A549 (cell line): ENCODE results near the gene TBC1D8. TPM values are rescaled to one million over a fixed set of nuclear protein-coding genes. Genes with fewer than 3 reads are reported as not detected.

Source experiments
- ATAC-seq, 2 experiments: fragments of 200-7000 bp in 1 of 2; fragments of >200 bp in 1 of 2; cut with Nextera tagmentation in 1 of 2; cut with Tn5 transposase in 1 of 2; 3 replicates each; pipeline versions ENCODE4 v1.8.0 to v1.9.1; 2018 to 2020; ENCODE audit warnings: mild to moderate bottlenecking in 1 of 2, moderate library complexity in 1 of 2
- CTCF ChIA-PET: fragments of 300-600 bp; sonication (Branson Sonifier 250); formaldehyde crosslinking; extraction: SDS; loops from one replicate; lab custom pipeline; 2021; ENCODE audit warnings: antibody characterized with exemption, inconsistent platforms; lab: Yijun Ruan, JAX
- POLR2A ChIA-PET: fragments of 350-600 bp; formaldehyde crosslinking; extraction: SDS; loops from one replicate; lab custom pipeline; 2021; ENCODE audit warnings: antibody characterized with exemption, inconsistent platforms; lab: Yijun Ruan, JAX
- DNase-seq, 2 experiments: peaks; one replicate each; pipeline versions ENCODE4 v3.0.0 to v3.0.0-alpha.2; 2011 to 2016; ENCODE audit warnings: low read depth in 1 of 2, low spot score in 1 of 2
- FAIRE-seq: peaks from 2 replicates; lab custom pipeline; 2011; peaks lifted over from hg19 to GRCh38; lab: Jason Lieb, UNC
- H3K27ac ChIP-seq, 2 experiments: fragments of >200 bp; sonication (Bioruptor Twin); formaldehyde crosslinking; 3 replicates each; pipeline ENCODE4 v1.5.1; 2016 to 2017
- H3K4me1 ChIP-seq: fragments of >200 bp; sonication (Bioruptor Twin); formaldehyde crosslinking; 3 replicates; pipeline ENCODE4 v1.6.1; 2016
- H3K4me2 ChIP-seq: fragments of >200 bp; sonication (Bioruptor Twin); formaldehyde crosslinking; 3 replicates; pipeline ENCODE4 v1.6.1; 2016
- H3K4me3 ChIP-seq: fragments of >200 bp; sonication (Bioruptor Twin); formaldehyde crosslinking; 3 replicates; pipeline ENCODE4 v1.5.1; 2016
- H3K9me3 ChIP-seq: fragments of >200 bp; sonication (Bioruptor Twin); formaldehyde crosslinking; 3 replicates; pipeline ENCODE4 v1.6.1; 2016
- BHLHE40 ChIP-seq: IDR thresholded peaks from 2 replicates; pipeline ENCODE4 v1.6.1; 2012; ENCODE audit warnings: low read depth, low read length, inconsistent platforms
- CBX8 ChIP-seq: fragments of 200-600 bp; sonication (generic); IDR thresholded peaks from 2 replicates; pipeline ENCODE4 v1.6.1; 2016
- CHD2 ChIP-seq: fragments of 150-350 bp; IDR thresholded peaks from 2 replicates; pipeline ENCODE4 v1.6.1; 2014; ENCODE audit warnings: low read length; ENCODE audit not compliant: partially characterized antibody
- CTCF ChIP-seq: fragments of >200 bp; sonication (Bioruptor Twin); formaldehyde crosslinking; IDR thresholded peaks from 3 replicates; pipeline ENCODE4 v1.5.1; 2016
- E2F6 ChIP-seq: IDR thresholded peaks from 2 replicates; pipeline ENCODE4 v1.6.1; 2012; ENCODE audit warnings: low read depth, borderline replicate concordance
- EHF ChIP-seq: fragments of 250-450 bp; sonication (Bioruptor Pico); IDR thresholded peaks from 2 replicates; pipeline ENCODE4 v1.5.0; 2020; ENCODE audit warnings: mild to moderate bottlenecking
- EHMT2 ChIP-seq: fragments of 200-600 bp; sonication (generic); IDR thresholded peaks from 2 replicates; pipeline ENCODE4 v1.6.1; 2016; ENCODE audit warnings: antibody characterized with exemption, low read depth, mild to moderate bottlenecking, moderate library complexity
- ELK1 ChIP-seq: fragments of 150-350 bp; IDR thresholded peaks from 2 replicates; pipeline ENCODE4 v1.6.1; 2014; ENCODE audit warnings: low read depth, mild to moderate bottlenecking, low read length
- EP300 ChIP-seq, 2 experiments: fragments of >200 bp; sonication (Bioruptor Twin); formaldehyde crosslinking; IDR thresholded peaks; 2 replicates in 1 of 2; 3 replicates in 1 of 2; pipeline ENCODE4 v1.6.1; 2016 to 2017
- GATA3 ChIP-seq: IDR thresholded peaks from 2 replicates; pipeline ENCODE4 v1.6.1; 2012; ENCODE audit warnings: borderline replicate concordance
- HOXB13 ChIP-seq: fragments of 250-450 bp; sonication (Bioruptor Pico); IDR thresholded peaks from 2 replicates; pipeline ENCODE4 v1.5.0; 2020; ENCODE audit warnings: low read depth, mild to moderate bottlenecking, moderate library complexity
- HOXB5 ChIP-seq: fragments of 250-450 bp; sonication (Bioruptor Pico); IDR thresholded peaks from 2 replicates; pipeline ENCODE4 v1.5.0; 2020; ENCODE audit warnings: mild to moderate bottlenecking, moderate library complexity
- JUN ChIP-seq, 2 experiments: fragments of >200 bp; sonication (Bioruptor Twin); formaldehyde crosslinking; IDR thresholded peaks; 2 replicates in 1 of 2; 3 replicates in 1 of 2; pipeline ENCODE4 v1.6.1; 2016 to 2017
- JUNB ChIP-seq: fragments of >200 bp; sonication (Bioruptor Twin); formaldehyde crosslinking; IDR thresholded peaks from 2 replicates; pipeline ENCODE4 v1.6.1; 2016
- KDM1A ChIP-seq: fragments of 200-600 bp; sonication (generic); IDR thresholded peaks from 2 replicates; pipeline ENCODE4 v1.6.1; 2016; ENCODE audit warnings: low read depth, mild to moderate bottlenecking
- MAX ChIP-seq: IDR thresholded peaks from 2 replicates; pipeline ENCODE4 v1.6.1; 2012
- MAZ ChIP-seq: fragments of 150-350 bp; IDR thresholded peaks from 2 replicates; pipeline ENCODE4 v1.6.1; 2014; ENCODE audit warnings: antibody characterized with exemption, low read depth, low read length, borderline replicate concordance
- MYC ChIP-seq: IDR thresholded peaks from 2 replicates; pipeline ENCODE4 v1.6.1; 2012; ENCODE audit warnings: mild to moderate bottlenecking, inconsistent platforms, low read length, improper control_type of control experiment, borderline replicate concordance
- PBX3 ChIP-seq: IDR thresholded peaks from 2 replicates; pipeline ENCODE4 v1.6.1; 2012
- PHF8 ChIP-seq: fragments of 200-600 bp; sonication (generic); IDR thresholded peaks from 2 replicates; pipeline ENCODE4 v1.6.1; 2016; ENCODE audit warnings: low read depth, mild to moderate bottlenecking, antibody characterized with exemption, moderate library complexity, borderline replicate concordance
- POLR2A ChIP-seq: IDR thresholded peaks from 2 replicates; pipeline ENCODE4 v1.6.1; 2012; ENCODE audit warnings: mild to moderate bottlenecking, low read length
- RAD21 ChIP-seq, 2 experiments: fragments of >200 bp in 1 of 2; sonication (Bioruptor Twin) in 1 of 2; formaldehyde crosslinking in 1 of 2; IDR thresholded peaks in 1 of 2; conservative IDR thresholded peaks in 1 of 2; 2 replicates in 1 of 2; 3 replicates in 1 of 2; pipeline ENCODE4 v1.6.1; 2012 to 2018; ENCODE audit warnings: inconsistent platforms in 1 of 2
- RARB ChIP-seq: fragments of 250-450 bp; sonication (Bioruptor Pico); IDR thresholded peaks from 2 replicates; pipeline ENCODE4 v1.8.0; 2021; ENCODE audit warnings: mild to moderate bottlenecking, moderate library complexity
- RCOR1 ChIP-seq: fragments of 150-350 bp; IDR thresholded peaks from 2 replicates; pipeline ENCODE4 v1.6.1; 2014; ENCODE audit warnings: antibody characterized with exemption, low read length, low read depth
- SMC3 ChIP-seq: fragments of >200 bp; sonication (Bioruptor Twin); formaldehyde crosslinking; IDR thresholded peaks from 3 replicates; pipeline ENCODE4 v1.6.1; 2018; ENCODE audit warnings: inconsistent platforms
- SREBF2 ChIP-seq: fragments of 450-650 bp; IDR thresholded peaks from 2 replicates; pipeline ENCODE4 v1.6.1; 2014; ENCODE audit warnings: mild to moderate bottlenecking, moderate library complexity
- TFCP2L1 ChIP-seq: fragments of 250-450 bp; sonication (Bioruptor Pico); IDR thresholded peaks from 2 replicates; pipeline ENCODE4 v1.5.0; 2021; ENCODE audit warnings: mild to moderate bottlenecking
- USF2 ChIP-seq: fragments of 450-650 bp; IDR thresholded peaks from 2 replicates; pipeline ENCODE4 v1.6.1; 2014; ENCODE audit warnings: antibody characterized with exemption
- WGBS: methylation state at CpG from one replicate; pipeline ENCODE4 v1.1.6; 2017; ENCODE audit errors: missing lambda C conversion rate; 5-methylcytosine and 5-hydroxymethylcytosine counted together
- polyA plus RNA-seq, 4 experiments: library from polyadenylated mRNA; depleted of rRNA in 3 of 4; stranded (reverse); fragments of >200 nt; fragmentation: RNase III in 1 of 4; extraction: RNeasy Plus Mini Kit Qiagen cat#74134 plus additional on column Dnase treatment in 1 of 4; gene quantifications; 2 replicates in 3 of 4; 3 replicates in 1 of 4; pipeline ENCODE4 v1.2.3, GENCODE V29; 2011 to 2017

TBC1D8 gene
- polyA plus RNA-seq, 2 of the 4 experiments (the other 2 are of a cell fraction) = 35.3 to 107 TPM

GRCh38 chr2:100976061-100976460 is 175.1 kb downstream of the TBC1D8 start:
- 88% methylated on average over 5 of the region's 6 CpGs for WGBS
- CTCF ChIA-PET = interaction anchor here (1.8 to 2.1 kb wide), 2 partner anchors 366 to 370 kb away, joined by 7 to 8 read pairs; no protein-coding TSS in a partner anchor
- no peaks in the 10 kb centered on the region for H3K4me1 ChIP-seq
- ATAC-seq (no peak), DNase-seq (no peak), FAIRE-seq (no peak)
- H3K27ac ChIP-seq = no peak overlapping the region
- H3K4me3 ChIP-seq = no peak overlapping the region
- H3K4me2 ChIP-seq = no peak overlapping the region
- no peak for TF ChIP-seq USF2
- no peak for TF ChIP-seq MAX
- no peak for TF ChIP-seq ELK1
- no peak for TF ChIP-seq CHD2
- TF ChIP-seq MYC = no peak
- TF ChIP-seq RCOR1 = no peak
- no peak for TF ChIP-seq E2F6
- TF ChIP-seq CTCF = no peak
- no peak for TF ChIP-seq GATA3
- no peak for TF ChIP-seq PHF8
- no peak for TF ChIP-seq PBX3
- TF ChIP-seq HOXB13 (CRISPR knock-in tag) = no peak
- no peak for TF ChIP-seq HOXB5
- TF ChIP-seq RARB = no peak
- TF ChIP-seq MAZ = no peak
- TF ChIP-seq TFCP2L1 (CRISPR knock-in tag) = no peak
- no peak for TF ChIP-seq CBX8
- no peak for TF ChIP-seq KDM1A
- TF ChIP-seq SMC3 = no peak
- no peak for TF ChIP-seq BHLHE40
- POLR2A ChIA-PET = no interaction called here
- no peaks in the 10 kb centered on the region for H3K9me3 ChIP-seq

- H3K4me3 ChIP-seq = no peak overlapping the region
- TF ChIP-seq JUNB = no peak
- no peak for TF ChIP-seq ELK1
- TF ChIP-seq PBX3 = no peak
- TF ChIP-seq CBX8 = no peak
- TF ChIP-seq EHF (CRISPR knock-in tag) = no peak
- no peak for TF ChIP-seq RAD21 (conservative IDR thresholded peaks at IDR 0.05 in 1 of 2, IDR thresholded peaks at IDR 0.05 in 1 of 2)
- no peak for TF ChIP-seq RCOR1
- no peak for TF ChIP-seq EP300 (IDR thresholded peaks at IDR 0.05)
- TF ChIP-seq POLR2A = no peak
- TF ChIP-seq CTCF = no peak
- no peak for TF ChIP-seq EHMT2
- TF ChIP-seq CHD2 = no peak
- TF ChIP-seq SREBF2 = no peak
- no peak for TF ChIP-seq JUN (IDR thresholded peaks at IDR 0.05)
- no peak for TF ChIP-seq HOXB13 (CRISPR knock-in tag)
- H3K4me2 ChIP-seq = no peak overlapping the region
- POLR2A ChIA-PET = no interaction called here
- CTCF ChIA-PET = interaction anchor here (0.6 to 1.2 kb wide), 2 partner anchors 10 to 156 kb away, joined by 3 to 5 read pairs; no protein-coding TSS in a partner anchor
- ATAC-seq (no peak), FAIRE-seq (no peak), DNase-seq (no peak)
- no peak overlapping the region for H3K27ac ChIP-seq
- WGBS = 95% methylated on average over 7 of the region's 7 CpGs
- no peaks in the 10 kb centered on the region for H3K4me1 ChIP-seq
- H3K9me3 ChIP-seq = no peaks in the 10 kb centered on the region
These were observed 175.7 kb downstream of the TBC1D8 start for GRCh38 chr2:100975521-100975785.
